Astrocyte (in vitro differentiated cells and primary cell): Measurements from ENCODE around the gene POU6F1. TPM values are rescaled to one million over a fixed set of nuclear protein-coding genes. Genes with fewer than 3 reads are reported as not detected.

ENCODE experiments used
- DNase-seq: peaks from one replicate; pipeline ENCODE4 v3.0.0-alpha.2; 2010; ENCODE audit warnings: low read depth
- FAIRE-seq: peaks from 2 replicates; lab custom pipeline; 2011; peaks lifted over from hg19 to GRCh38; lab: Jason Lieb, UNC
- H2AFZ ChIP-seq: 2 replicates; pipeline ENCODE4 v1.6.0; 2012; ENCODE audit warnings: low read depth, low read length, inconsistent platforms
- H3K27ac ChIP-seq: 2 replicates; pipeline ENCODE4 v1.5.1; 2011; ENCODE audit warnings: low read depth, low read length, inconsistent platforms
- H3K27me3 ChIP-seq: 2 replicates; pipeline ENCODE4 v1.6.0; 2011; ENCODE audit warnings: low read length, inconsistent platforms; ENCODE audit not compliant: insufficient read depth
- H3K36me3 ChIP-seq: 2 replicates; pipeline ENCODE4 v1.5.1; 2011; ENCODE audit warnings: low read length, inconsistent platforms; ENCODE audit not compliant: insufficient read depth
- H3K4me1 ChIP-seq: 2 replicates; pipeline ENCODE4 v1.5.1; 2011; ENCODE audit warnings: low read length, inconsistent platforms; ENCODE audit not compliant: insufficient read depth
- H3K4me2 ChIP-seq: 2 replicates; pipeline ENCODE4 v1.6.0; 2012; ENCODE audit warnings: low read length, inconsistent platforms
- H3K4me3 ChIP-seq: 2 replicates; pipeline ENCODE4 v1.5.1; 2011; ENCODE audit warnings: low read depth, mild to moderate bottlenecking, low read length, inconsistent platforms; ENCODE audit not compliant: insufficient read depth
- H3K79me2 ChIP-seq: 2 replicates; pipeline ENCODE4 v1.6.0; 2012; ENCODE audit warnings: mild to moderate bottlenecking, low read length, inconsistent platforms; ENCODE audit not compliant: insufficient read depth
- H3K9ac ChIP-seq: 2 replicates; pipeline ENCODE4 v1.6.0; 2012; ENCODE audit warnings: mild to moderate bottlenecking, low read length, inconsistent platforms
- H3K9me3 ChIP-seq: 2 replicates; pipeline ENCODE4 v1.5.1; 2012; ENCODE audit warnings: low read depth, mild to moderate bottlenecking, low read length, inconsistent platforms; ENCODE audit not compliant: insufficient read depth
- H4K20me1 ChIP-seq: 2 replicates; pipeline ENCODE4 v1.6.0; 2012; ENCODE audit warnings: low read length, inconsistent platforms; ENCODE audit not compliant: insufficient read depth
- H3K27ac Mint-ChIP-seq: one replicate; pipeline ENCODE4 v1.8.0; 2021; ENCODE audit warnings: mild to moderate bottlenecking, mixed read lengths; ENCODE audit not compliant: unreplicated experiment
- H3K27me3 Mint-ChIP-seq: one replicate; pipeline ENCODE4 v1.8.0; 2021; ENCODE audit warnings: low read depth, mixed read lengths; ENCODE audit not compliant: unreplicated experiment
- H3K36me3 Mint-ChIP-seq: one replicate; pipeline ENCODE4 v1.8.0; 2021; ENCODE audit warnings: low read depth, mixed read lengths; ENCODE audit not compliant: unreplicated experiment
- H3K4me1 Mint-ChIP-seq: one replicate; pipeline ENCODE4 v1.8.0; 2021; ENCODE audit warnings: low read depth, mixed read lengths; ENCODE audit not compliant: unreplicated experiment
- H3K4me3 Mint-ChIP-seq: one replicate; pipeline ENCODE4 v1.8.0; 2021; ENCODE audit warnings: mild to moderate bottlenecking, moderate library complexity, mixed read lengths; ENCODE audit not compliant: unreplicated experiment
- H3K9me3 Mint-ChIP-seq: one replicate; pipeline ENCODE4 v1.8.0; 2021; ENCODE audit warnings: mild to moderate bottlenecking, mixed read lengths; ENCODE audit not compliant: unreplicated experiment
- EZH2 ChIP-seq: IDR thresholded peaks from 2 replicates; pipeline ENCODE4 v1.6.1; 2012; ENCODE audit warnings: mild to moderate bottlenecking, low read length, inconsistent platforms; ENCODE audit not compliant: insufficient read depth
- total RNA-seq: library from RNA; stranded (reverse); gene quantifications from 2 replicates; pipeline ENCODE4 v1.2.1, GENCODE V29; 2021
- TF ChIP-seq, protein P1 (sequence below): IDR thresholded peaks from 2 replicates; pipeline ENCODE4 v1.5.1; 2011; ENCODE audit warnings: low read depth, mild to moderate bottlenecking, inconsistent platforms, low read length, moderate library complexity; ENCODE audit not compliant: insufficient read depth

POU6F1 gene
- total RNA-seq, 1 donor from 2014 or later: 3.6 TPM

DNA sequence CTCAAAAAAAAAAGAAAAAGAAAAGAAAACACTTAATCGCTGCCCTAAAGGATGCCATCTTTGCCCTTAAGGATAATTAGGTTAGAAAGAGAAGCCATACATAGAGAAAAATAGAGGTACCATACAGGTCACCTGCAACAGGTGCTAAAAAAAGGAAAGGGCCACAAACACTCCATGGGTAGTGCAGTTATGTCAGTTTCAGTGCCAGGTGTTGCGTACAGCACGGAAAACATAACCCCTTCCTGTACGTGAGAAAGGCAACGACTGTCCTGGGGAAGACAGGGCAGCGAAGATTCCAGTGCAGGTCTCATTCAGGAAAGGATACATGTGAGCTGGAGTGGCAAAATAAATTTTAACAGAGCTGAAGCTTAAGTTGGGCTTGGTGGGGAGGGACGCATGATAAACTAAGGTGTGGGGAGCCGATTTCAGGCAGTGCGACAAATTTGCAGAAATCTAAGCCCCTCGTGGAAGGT is 20.2 kb upstream of the POU6F1 start:
- Histone ChIP-seq H4K20me1 (peaks cover 12% of the 10 kb centered on the region), H3K36me3 (peaks cover 27% of the 10 kb centered on the region), H3K4me1 (peaks cover 21% of the 10 kb centered on the region), H3K9ac (peak overlapping the region; percentile 100), H3K9me3 (no peaks in the 10 kb centered on the region), H2AFZ (peak overlapping the region; percentile 80), H3K27ac (no peak overlapping the region), H3K4me2 (peak overlapping the region; percentile 92), H3K27me3 (no peaks in the 10 kb centered on the region), H3K79me2 (peaks cover 28% of the 10 kb centered on the region), H3K4me3 (peak overlapping the region; percentile 100)
- DNase-seq (no peak), FAIRE-seq (no peak)
- H3K27me3 Mint-ChIP-seq: no peaks in the 10 kb centered on the region
- H3K27ac Mint-ChIP-seq: peak overlapping the region; percentile 96
- peaks cover 15% of the 10 kb centered on the region for H3K4me1 Mint-ChIP-seq
- peaks cover 11% of the 10 kb centered on the region for H3K36me3 Mint-ChIP-seq
- TF ChIP-seq, protein P1, sequence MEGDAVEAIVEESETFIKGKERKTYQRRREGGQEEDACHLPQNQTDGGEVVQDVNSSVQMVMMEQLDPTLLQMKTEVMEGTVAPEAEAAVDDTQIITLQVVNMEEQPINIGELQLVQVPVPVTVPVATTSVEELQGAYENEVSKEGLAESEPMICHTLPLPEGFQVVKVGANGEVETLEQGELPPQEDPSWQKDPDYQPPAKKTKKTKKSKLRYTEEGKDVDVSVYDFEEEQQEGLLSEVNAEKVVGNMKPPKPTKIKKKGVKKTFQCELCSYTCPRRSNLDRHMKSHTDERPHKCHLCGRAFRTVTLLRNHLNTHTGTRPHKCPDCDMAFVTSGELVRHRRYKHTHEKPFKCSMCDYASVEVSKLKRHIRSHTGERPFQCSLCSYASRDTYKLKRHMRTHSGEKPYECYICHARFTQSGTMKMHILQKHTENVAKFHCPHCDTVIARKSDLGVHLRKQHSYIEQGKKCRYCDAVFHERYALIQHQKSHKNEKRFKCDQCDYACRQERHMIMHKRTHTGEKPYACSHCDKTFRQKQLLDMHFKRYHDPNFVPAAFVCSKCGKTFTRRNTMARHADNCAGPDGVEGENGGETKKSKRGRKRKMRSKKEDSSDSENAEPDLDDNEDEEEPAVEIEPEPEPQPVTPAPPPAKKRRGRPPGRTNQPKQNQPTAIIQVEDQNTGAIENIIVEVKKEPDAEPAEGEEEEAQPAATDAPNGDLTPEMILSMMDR: no peak
- TF ChIP-seq EZH2: no peak
- H3K4me3 Mint-ChIP-seq: peak overlapping the region; percentile 94
- H3K9me3 Mint-ChIP-seq: no peaks in the 10 kb centered on the region

DNA sequence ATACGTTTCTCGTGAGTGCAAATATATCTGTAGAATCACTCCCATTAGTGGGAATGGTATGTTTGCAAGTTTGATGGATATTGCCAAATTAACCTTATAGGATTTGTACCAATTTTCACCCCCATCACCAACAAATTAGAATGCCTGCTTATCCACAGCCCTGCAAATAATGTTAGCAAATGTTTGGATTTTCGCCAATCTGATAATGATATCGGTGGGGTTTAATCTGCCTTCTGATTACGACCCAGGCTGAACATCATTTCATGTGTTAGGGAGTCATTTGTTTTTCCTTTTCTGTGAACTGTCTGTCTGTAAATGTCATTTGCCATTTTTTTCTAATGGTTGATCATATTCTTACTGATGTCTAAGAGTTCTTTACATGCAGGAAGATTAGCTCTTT is 16.7 kb upstream of the POU6F1 start:
- H3K36me3 Mint-ChIP-seq: peaks cover 3% of the 10 kb centered on the region

DNA sequence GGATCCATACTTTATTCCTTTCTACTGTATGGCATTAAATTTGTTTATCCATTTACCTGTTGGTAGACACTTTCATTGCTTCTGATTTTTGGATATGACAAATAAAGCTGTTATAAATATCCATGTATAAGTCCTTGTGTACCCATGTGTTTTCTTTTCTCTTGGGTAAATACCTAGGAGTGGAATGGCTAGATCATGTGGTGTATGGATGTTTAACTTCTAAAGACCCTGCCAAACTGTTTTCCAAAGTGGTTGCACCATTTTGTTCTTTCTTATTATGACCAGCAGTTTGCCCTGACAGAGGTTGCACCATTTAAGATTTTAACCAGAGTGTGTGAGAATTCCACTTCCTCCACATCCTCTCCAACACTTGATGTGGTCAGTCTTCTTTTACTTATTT is 14.8 kb upstream of the POU6F1 start:
- no peak for FAIRE-seq
- Histone ChIP-seq H3K27me3 (no peaks in the 10 kb centered on the region), H3K9me3 (no peaks in the 10 kb centered on the region), H3K4me3 (no peak overlapping the region), H3K36me3 (no peaks in the 10 kb centered on the region), H3K4me2 (no peak overlapping the region), H3K79me2 (no peaks in the 10 kb centered on the region), H3K9ac (no peak overlapping the region), H3K27ac (no peak overlapping the region), H4K20me1 (no peaks in the 10 kb centered on the region), H3K4me1 (no peaks in the 10 kb centered on the region), H2AFZ (no peak overlapping the region)
- H3K27ac Mint-ChIP-seq: no peak overlapping the region
- H3K4me1 Mint-ChIP-seq: no peaks in the 10 kb centered on the region
- TF ChIP-seq EZH2: no peak
- TF ChIP-seq, protein P1: no peak
- no peak overlapping the region for H3K4me3 Mint-ChIP-seq
- H3K36me3 Mint-ChIP-seq: peaks cover 3% of the 10 kb centered on the region
- H3K9me3 Mint-ChIP-seq: no peaks in the 10 kb centered on the region
- no peak for DNase-seq
- no peaks in the 10 kb centered on the region for H3K27me3 Mint-ChIP-seq

More for the DNA sequence above, 16.7 kb upstream of the POU6F1 start:
- Histone ChIP-seq H3K4me3 (no peak overlapping the region), H3K9ac (no peak overlapping the region), H3K4me2 (no peak overlapping the region), H4K20me1 (no peaks in the 10 kb centered on the region), H2AFZ (no peak overlapping the region), H3K36me3 (no peaks in the 10 kb centered on the region), H3K9me3 (no peaks in the 10 kb centered on the region), H3K27ac (no peak overlapping the region), H3K27me3 (no peaks in the 10 kb centered on the region), H3K4me1 (peaks cover 5% of the 10 kb centered on the region), H3K79me2 (peaks cover 5% of the 10 kb centered on the region)
- H3K27ac Mint-ChIP-seq: no peak overlapping the region
- no peak for TF ChIP-seq EZH2
- TF ChIP-seq, protein P1: no peak
- H3K4me3 Mint-ChIP-seq: no peak overlapping the region
- FAIRE-seq (no peak), DNase-seq (no peak)
- H3K9me3 Mint-ChIP-seq: no peaks in the 10 kb centered on the region
- peaks cover 2% of the 10 kb centered on the region for H3K4me1 Mint-ChIP-seq
- H3K27me3 Mint-ChIP-seq: no peaks in the 10 kb centered on the region
